Measurements from ENCODE around the gene DNTTIP2. TPM values are rescaled to one million over a fixed set of nuclear protein-coding genes. Genes with fewer than 3 reads are reported as not detected.
"Not testable (repeated sequence)": the region's sequence is repeated elsewhere in the genome, so short reads cannot be mapped to it uniquely, and the experiment has no call there.

DNTTIP2 gene
- total and polyA plus RNA-seq, 2 donors from 2014 or later: 47.3 to 48.4 TPM

- no peaks in the 10 kb centered on the region for H3K9me3 ChIP-seq (ENCODE audit: control insufficient read depth in 2 of 3, insufficient read depth in 1 of 3, low read length in 3 of 3)
- DNase-seq (no peak), FAIRE-seq (no peak)
- H3K27ac ChIP-seq (ENCODE audit: low read depth in 2 of 2, low read length in 2 of 2): no peak overlapping the region
- H3K27me3 ChIP-seq (ENCODE audit: control insufficient read depth, insufficient read depth, low read length): no peaks in the 10 kb centered on the region
- no peaks in the 10 kb centered on the region for H3K4me1 ChIP-seq (ENCODE audit: control insufficient read depth in 2 of 3, insufficient read depth in 2 of 3, low read depth in 1 of 3, low read length in 3 of 3)
- H3K9ac ChIP-seq (ENCODE audit: low read length in 3 of 3): no peak overlapping the region
- intact Hi-C loops (cut with DNase I): no loop called here
- H3K4me3 ChIP-seq (ENCODE audit: low read length in 3 of 3): no peak overlapping the region
- no peak for TF ChIP-seq CTCF (IDR thresholded peaks at IDR 0.05; ENCODE audit: borderline replicate concordance, extremely low read depth, insufficient read depth)
- H3K36me3 ChIP-seq (ENCODE audit: control insufficient read depth in 2 of 3, insufficient read depth in 3 of 3, low read length in 3 of 3): no peaks in the 10 kb centered on the region
These were observed 40.8 kb upstream of the DNTTIP2 start for GRCh38 chr1:93919780-93920179.

DNA sequence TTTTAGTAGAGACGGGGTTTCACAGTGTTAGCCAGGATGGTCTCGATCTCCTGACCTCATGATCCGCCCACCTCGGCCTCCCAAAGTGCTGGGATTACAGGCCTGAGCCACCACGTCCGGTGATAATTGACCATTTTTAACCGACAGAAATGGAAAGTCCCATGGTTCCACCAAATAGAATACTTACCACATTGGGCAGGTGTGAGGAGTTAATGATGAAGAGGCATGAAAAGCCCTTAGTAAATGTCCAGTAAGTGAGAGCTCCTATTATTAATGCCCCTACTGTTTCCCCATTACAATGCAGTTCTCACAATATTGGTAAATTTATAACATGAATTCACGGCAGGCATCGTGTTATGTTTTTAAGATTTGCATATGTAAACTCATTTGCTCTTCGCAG is 38.3 kb upstream of the DNTTIP2 start:
- FAIRE-seq: no peak
- no peak for TF ChIP-seq CTCF (IDR thresholded peaks at IDR 0.05; ENCODE audit: borderline replicate concordance, extremely low read depth, insufficient read depth)

GRCh38 chr1:93910880-93911279 is 31.9 kb upstream of the DNTTIP2 start:
- H3K4me3 ChIP-seq (ENCODE audit: low read length in 3 of 3); FAIRE-seq; intact Hi-C loops (cut with DNase I); H3K9ac ChIP-seq (ENCODE audit: low read length in 3 of 3); H3K9me3 ChIP-seq (ENCODE audit: control insufficient read depth in 2 of 3, insufficient read depth in 1 of 3, low read length in 3 of 3); H3K36me3 ChIP-seq (ENCODE audit: control insufficient read depth in 2 of 3, insufficient read depth in 3 of 3, low read length in 3 of 3); H3K27me3 ChIP-seq (ENCODE audit: control insufficient read depth, insufficient read depth, low read length); DNase-seq; H3K27ac ChIP-seq (ENCODE audit: low read depth in 2 of 2, low read length in 2 of 2): not testable (repeated sequence)
- H3K4me1 ChIP-seq (ENCODE audit: control insufficient read depth in 2 of 3, insufficient read depth in 2 of 3, low read depth in 1 of 3, low read length in 3 of 3): peaks cover 0 to 11% (median 7%) of the 10 kb centered on the region in 3 donors

More for the DNA sequence above, 38.3 kb upstream of the DNTTIP2 start:
- Histone ChIP-seq H3K9me3 (ENCODE audit: control insufficient read depth in 2 of 3, insufficient read depth in 1 of 3, low read length in 3 of 3) (no peaks in the 10 kb centered on the region), H3K27me3 (ENCODE audit: control insufficient read depth, insufficient read depth, low read length) (no peaks in the 10 kb centered on the region), H3K36me3 (ENCODE audit: control insufficient read depth in 2 of 3, insufficient read depth in 3 of 3, low read length in 3 of 3) (no peaks in the 10 kb centered on the region), H3K9ac (ENCODE audit: low read length in 3 of 3) (no peak overlapping the region), H3K4me3 (ENCODE audit: low read length in 3 of 3) (no peak overlapping the region), H3K27ac (ENCODE audit: low read depth in 2 of 2, low read length in 2 of 2) (no peak overlapping the region), H3K4me1 (ENCODE audit: control insufficient read depth in 2 of 3, insufficient read depth in 2 of 3, low read depth in 1 of 3, low read length in 3 of 3) (no peaks in the 10 kb centered on the region)
- DNase-seq: no peak
- intact Hi-C loops (cut with DNase I): no loop called here

GRCh38 chr1:93910305-93910704 is 31.3 kb upstream of the DNTTIP2 start:
- H3K4me1 ChIP-seq (ENCODE audit: control insufficient read depth in 2 of 3, insufficient read depth in 2 of 3, low read depth in 1 of 3, low read length in 3 of 3): peaks cover 0 to 11% (median 7%) of the 10 kb centered on the region in 3 donors
- no peak overlapping the region for H3K9ac ChIP-seq (ENCODE audit: low read length in 3 of 3)
- intact Hi-C loops (cut with DNase I): no loop called here

More at GRCh38 chr1:93910305-93910704, 31.3 kb upstream of the DNTTIP2 start:
- FAIRE-seq (no peak), DNase-seq (no peak)
- Histone ChIP-seq H3K36me3 (ENCODE audit: control insufficient read depth in 2 of 3, insufficient read depth in 3 of 3, low read length in 3 of 3) (no peaks in the 10 kb centered on the region), H3K4me3 (ENCODE audit: low read length in 3 of 3) (peak overlapping the region in 1 of 3 donors; percentile 59), H3K27ac (ENCODE audit: low read depth in 2 of 2, low read length in 2 of 2) (no peak overlapping the region), H3K9me3 (ENCODE audit: control insufficient read depth in 2 of 3, insufficient read depth in 1 of 3, low read length in 3 of 3) (no peaks in the 10 kb centered on the region), H3K27me3 (ENCODE audit: control insufficient read depth, insufficient read depth, low read length) (no peaks in the 10 kb centered on the region)
- TF ChIP-seq CTCF (IDR thresholded peaks at IDR 0.05; ENCODE audit: borderline replicate concordance, extremely low read depth, insufficient read depth): no peak

All from kidney (tissue), 14 donors.